GM10847 (cell line): ENCODE measurements around the gene CDC73.

Source experiments
- POLR2A ChIP-seq: IDR thresholded peaks from 2 replicates; pipeline ENCODE4 v1.6.1; 2011; ENCODE audit not compliant: insufficient read length; ENCODE audit errors: extremely low read depth

The CDC73 gene

DNA sequence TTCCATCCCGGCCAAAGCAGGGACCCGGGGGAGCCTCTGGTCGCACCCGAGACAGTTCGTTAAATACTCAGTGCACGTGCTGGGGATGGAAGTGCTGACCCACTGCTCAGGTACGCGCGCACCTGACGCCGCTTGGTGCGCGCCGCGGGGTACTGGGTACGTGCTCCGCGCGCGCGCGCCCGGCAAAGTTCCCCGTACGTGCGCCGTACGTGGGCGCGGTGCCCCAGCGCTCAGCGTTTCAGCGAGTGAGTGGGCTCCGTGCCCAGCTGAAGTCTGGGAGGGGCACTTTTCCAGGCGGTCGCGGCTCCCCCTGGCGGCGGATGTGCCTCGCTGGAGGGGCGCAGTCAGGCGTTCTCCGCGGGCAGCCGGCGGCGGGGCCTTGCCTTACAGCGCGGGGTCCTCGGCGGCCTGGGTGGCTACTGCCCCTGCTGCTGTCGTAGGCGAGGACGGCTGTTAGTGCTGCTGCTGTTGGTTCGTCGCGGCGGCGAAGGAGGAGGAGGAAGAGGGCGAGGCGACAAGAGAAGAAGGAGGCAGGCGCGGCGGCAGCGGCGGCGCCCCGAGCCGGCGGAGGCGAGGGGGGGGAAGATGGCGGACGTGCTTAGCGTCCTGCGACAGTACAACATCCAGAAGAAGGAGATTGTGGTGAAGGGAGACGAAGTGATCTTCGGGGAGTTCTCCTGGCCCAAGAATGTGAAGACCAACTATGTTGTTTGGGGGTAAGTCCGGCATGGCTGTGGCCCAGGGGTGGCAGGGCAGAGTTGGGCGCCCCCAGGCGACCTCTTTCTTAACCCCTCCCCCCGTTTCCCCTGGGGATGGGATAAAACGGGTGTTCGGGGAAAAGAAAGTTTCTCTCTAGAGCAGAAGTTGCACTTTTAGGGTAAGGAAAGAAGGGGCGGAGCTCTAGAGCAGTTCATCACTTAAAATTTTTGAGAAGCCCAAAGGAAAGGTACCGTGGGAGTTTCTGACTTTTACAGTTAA, at the start of gene CDC73:
Gene CDC73, plus strand, starts transcription at position 416 of the 978 bp plus-strand sequence. Its CDS starts 170 bp downstream, at position 586.
- peak; percentile 77 for TF ChIP-seq POLR2A

- TF ChIP-seq POLR2A: no peak
Measured at GRCh38 chr1:193077991-193078390, 43.8 kb upstream of the CDC73 start.

GRCh38 chr1:193079187-193079586, 42.6 kb upstream of the CDC73 start:
- TF ChIP-seq POLR2A: no peak

DNA sequence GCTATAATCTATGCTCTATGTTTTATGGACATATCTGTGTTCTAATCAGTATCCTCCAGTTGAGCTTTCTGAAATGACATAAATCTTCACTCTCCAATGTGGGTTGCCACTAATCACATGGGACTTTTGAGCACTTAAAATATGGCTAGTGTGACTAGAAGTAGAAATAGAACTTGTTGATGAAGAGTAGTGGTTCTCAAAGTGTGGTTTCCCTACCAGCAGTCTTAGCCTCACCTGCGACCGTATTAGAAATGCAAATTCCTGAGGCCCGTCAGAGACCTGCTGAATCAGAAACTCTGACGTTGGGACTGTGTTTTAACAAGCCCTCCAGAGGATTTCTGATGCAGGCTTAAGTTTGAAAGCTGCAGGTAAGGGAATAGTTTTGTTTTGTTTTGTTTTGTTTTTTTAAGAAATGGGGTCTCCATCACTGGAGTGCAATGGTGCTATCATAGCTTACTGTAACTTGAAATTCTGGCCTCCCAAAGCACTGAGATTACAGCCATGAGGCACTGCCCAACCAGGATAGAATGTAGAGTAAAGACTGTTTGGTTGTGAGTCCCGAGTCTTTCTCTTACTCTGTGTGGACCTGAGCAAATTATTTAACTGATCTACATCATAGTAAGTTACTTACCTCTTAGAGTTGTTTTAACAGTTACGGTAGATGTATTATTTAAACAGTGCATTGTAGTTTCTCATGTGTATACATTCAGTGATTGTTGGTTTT, 38.3 kb upstream of the CDC73 start:
- TF ChIP-seq POLR2A: no peak

DNA sequence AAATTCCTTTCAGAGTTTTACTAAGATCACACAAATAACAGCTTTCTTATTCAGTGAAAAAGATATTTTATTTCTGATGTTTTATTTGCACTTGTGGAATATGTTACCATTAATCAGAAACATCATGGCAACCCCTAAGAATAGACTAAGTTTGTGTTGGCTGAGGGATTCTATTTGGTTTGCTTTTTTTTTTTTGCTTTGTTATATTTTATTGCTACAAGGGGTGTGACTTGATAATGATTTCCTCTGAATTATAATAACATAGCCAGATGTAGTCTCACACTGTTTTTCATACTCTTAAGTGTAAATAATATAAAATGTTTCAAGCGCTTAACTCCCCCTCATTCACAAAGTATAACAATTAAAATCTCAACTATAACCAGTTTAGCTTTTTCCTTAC, 36.6 kb upstream of the CDC73 start:
- TF ChIP-seq POLR2A: no peak

GRCh38 chr1:193086342-193086741, 35.5 kb upstream of the CDC73 start:
- no peak for TF ChIP-seq POLR2A

GRCh38 chr1:193087893-193088292, 33.9 kb upstream of the CDC73 start:
- no peak for TF ChIP-seq POLR2A

DNA sequence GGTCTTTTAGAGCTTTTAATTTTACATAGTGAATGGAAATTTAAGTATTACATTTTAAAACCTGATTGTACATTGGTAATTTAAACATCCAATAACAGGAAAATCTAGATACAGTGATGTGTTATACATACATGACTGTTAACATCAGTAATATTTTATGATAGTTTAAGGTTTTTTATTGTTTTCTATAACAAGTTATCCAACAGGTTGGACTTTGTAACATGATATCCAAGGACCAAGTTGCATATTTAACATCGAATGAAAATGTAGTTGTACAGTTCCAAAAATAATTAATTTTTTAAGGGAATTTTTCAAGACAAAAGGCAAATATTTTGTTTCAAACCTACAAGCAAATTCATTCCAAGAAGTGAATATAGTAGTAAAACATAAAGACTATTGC, 31.0 kb upstream of the CDC73 start:
- no peak for TF ChIP-seq POLR2A

DNA sequence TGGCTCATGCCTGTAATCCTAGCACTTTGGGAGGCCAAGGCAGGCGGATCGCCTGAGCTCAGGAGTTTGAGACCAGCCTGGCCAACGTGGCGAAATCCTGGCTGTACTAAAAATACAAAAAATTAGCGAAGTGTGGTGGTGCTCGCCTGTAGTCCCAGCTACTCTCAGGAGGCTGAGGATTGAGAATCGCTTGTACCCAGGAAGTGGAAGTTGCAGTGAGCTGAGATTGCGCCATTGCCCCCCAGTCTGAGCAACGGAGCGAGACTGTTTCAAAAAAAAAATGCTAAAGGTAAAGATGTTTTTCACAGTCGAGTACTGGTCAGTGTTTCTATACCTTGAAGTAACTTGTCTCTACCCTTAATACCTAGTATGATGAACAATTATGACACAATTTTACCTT, 27.7 kb upstream of the CDC73 start:
- no peak for TF ChIP-seq POLR2A

DNA sequence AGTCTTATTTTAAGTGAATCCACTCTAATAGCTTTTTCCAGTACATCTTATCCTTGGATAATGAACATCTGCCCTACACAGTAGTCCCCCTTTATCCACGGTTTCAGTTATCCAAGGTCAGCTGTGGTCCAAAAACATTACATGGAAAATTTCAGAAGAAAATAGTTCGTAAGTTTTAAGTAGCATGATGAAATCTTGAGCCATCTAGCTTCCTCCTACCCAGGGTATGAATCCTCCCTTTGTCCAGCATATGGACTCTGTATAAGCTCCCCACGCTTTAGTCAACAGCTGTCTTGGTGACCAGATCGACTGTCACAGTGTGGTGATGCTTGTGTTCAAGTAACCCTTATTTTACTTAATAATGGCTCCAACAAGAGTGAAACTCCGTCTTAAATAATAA, 19.2 kb upstream of the CDC73 start:
- TF ChIP-seq POLR2A: no peak

GRCh38 chr1:193103759-193104501, 17.9 kb upstream of the CDC73 start:
- TF ChIP-seq POLR2A: no peak

DNA sequence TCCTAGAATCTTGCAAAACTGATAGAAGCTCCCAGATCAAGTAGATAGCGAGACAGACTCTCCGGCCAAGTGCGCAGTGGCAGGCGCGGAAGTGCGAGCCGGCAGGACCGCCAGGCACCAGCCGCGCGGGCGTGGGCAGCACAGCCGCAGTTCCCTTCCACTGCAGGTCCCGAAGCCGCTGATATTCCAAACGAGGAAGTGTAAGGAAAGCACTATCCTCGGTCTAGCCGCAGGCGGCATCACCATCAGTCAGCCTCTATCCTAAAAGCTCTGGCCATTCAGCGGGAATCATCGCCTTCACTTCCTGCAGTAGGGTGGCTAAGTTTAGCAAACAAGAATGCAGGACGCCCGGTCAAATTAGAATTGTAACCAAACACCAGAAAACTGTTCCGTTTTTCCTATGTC, 17.3 kb upstream of the CDC73 start:
- TF ChIP-seq POLR2A: no peak

DNA sequence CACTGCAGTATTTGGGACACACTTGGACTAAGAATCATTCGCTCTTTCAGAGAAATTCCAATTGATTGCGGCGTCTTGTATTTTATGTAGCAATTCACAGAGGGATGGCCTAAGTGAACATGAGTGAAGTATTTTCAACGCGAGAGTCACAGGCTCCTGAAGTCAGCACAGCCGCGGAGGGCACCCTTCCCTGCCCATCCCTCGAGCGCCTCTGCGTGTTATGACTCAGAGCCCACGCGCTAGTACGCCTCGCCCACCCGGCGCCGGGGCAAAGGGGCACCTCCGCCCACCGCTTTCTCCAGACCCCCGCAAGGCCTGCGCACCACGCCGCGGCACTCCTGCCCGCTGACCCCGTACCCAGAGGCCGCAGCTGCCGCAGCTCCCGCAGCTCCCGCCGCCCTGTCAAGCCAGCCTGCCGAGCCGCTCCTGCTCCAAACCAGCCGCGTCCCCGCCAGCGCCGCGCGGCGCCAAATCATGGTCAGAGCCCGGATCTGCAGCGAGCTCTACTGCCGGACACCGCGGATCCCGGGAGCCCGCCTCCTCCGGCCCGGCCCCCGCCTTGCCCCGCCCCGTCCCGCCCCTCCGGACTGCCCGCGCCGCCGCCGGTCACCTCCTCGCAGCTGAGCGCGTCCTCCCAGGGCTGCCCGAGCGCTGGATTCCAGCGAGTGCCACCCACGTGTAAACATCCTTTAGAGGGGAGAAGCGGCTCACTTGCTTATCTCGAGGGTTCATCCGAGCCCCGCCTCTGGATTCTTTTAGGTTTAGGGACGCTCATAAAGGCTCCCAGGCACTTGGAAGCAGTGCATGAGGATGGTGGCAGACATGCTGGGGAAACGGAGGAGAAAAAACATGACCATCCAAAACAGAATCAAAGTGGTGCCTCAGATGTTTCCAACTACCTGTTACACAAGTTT, 16.7 kb upstream of the CDC73 start, which contains the start of gene GLRX2:
Gene GLRX2, minus strand, starts transcription at position 508 of the 914 bp plus-strand sequence. Its CDS starts 32 bp downstream, at position 476.
- TF ChIP-seq POLR2A: peak; percentile 84

GRCh38 chr1:193105821-193106177, 16.0 kb upstream of the CDC73 start:
- no peak for TF ChIP-seq POLR2A
